Right forelimb (tissue), 1 donor: ENCODE measurements around the gene NUDT4.
A peak's percentile ranks its signal among the peaks of the same experiment; 100 is the strongest.
"Not testable (repeated sequence)": the region's sequence is repeated elsewhere in the genome, so short reads cannot be mapped to it uniquely, and the experiment has no call there.

Source experiments
- DNase-seq: peaks from one replicate; pipeline ENCODE4 v3.0.0-alpha.2; 2018

The NUDT4 gene

DNA sequence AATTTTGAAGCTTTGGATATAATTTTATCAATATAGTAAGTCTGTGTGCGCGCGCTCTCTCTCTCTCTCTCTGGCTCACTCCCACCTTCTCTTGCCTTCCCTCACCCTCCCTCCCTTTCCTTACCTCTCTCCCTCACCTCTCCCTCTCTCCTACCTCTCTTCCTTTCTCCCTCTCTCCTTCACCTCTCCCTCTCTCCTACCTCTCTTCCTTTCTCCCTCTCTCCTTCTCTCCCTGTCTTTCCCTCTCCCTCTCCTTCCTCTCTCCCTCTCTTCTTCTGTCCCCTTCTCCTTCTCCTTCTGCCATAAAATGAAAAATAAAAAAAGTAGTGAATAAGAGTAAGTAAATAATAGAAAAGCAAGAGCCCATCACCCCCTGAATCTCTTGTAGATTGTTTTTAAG, 9.0 kb upstream of the NUDT4 start:
- no peak for DNase-seq

DNA sequence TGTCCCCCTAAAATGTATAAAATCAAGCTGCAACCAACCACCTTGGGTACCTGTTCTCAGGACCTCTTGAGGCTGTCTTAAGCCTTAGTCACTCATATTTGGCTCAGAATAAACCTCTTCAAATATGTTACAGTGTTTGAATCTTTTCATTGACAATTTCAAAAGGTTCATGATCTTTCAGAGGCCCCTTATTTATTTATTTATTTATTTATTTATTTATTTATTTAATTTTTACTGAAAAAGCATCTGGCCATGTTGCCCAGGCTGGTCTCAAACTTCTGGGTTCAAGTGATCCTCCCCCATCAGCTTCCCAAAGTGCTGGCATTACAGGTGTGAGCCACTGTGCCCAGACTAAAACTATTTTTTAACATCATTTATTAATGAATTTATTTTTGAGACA, 8.2 kb upstream of the NUDT4 start:
- DNase-seq: no peak

DNA sequence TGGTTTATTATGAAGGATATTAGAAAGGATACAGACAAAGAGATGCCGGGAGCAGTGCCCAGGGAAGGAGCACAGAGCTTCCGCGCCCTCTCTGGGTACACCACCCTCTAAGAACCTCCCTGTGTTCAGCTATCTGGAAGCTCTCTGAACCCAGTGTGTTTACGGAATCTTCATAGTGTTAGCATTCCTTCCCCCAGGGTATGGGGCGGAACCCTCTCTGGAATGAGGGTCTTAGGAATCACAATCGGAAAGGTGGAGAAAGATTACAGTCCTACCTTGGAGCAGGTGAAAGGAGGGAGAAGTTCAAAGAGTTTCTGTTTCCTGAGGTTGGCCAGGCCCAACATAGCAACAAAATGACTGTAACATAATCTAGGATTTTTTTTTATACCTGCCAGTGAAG, 6.8 kb upstream of the NUDT4 start:
- DNase-seq: no peak

- DNase-seq: no peak
Observed at GRCh38 chr12:93373961-93374656, 3.6 kb upstream of the NUDT4 start.

GRCh38 chr12:93375906-93376305, 1.8 kb upstream of the NUDT4 start:
- no peak for DNase-seq

DNA sequence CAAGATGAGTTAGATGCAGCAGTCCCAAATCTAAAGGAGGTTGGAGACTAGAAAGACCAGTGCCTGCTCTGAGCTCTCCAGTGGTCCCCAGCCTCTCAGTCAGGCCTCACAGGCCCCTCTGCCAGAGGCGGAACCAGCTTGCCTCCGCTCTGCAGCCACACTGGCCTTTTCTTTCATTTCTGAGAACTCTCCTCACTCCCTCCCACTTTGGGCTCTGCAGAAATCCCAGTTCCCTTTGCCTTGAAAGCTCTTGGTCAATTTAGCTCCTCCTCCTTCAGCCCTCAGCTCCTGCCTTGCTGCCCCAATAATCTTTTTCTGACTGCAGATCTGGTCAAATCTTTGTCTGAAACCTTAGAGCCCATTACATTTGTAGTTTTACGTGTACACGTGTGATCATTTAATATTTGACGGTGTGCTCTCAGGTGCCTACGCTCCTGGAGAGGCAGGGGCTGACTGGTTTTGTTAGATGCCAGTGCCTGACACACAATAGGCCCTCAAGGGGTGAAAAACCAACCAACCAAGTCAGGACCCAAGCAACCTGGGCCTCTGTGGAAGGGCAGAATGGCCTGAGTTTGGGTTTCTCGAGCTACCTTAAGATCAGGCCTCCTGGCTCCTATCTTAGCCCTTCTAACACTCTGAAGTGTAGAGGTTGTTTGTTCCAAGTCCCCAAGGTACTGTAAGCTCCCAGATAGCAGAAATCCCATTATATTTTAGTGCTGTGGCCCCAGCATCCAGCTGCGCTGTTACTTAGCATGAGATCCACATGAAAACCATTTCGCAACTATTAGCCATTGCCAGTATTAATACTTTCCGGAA, 1.1 kb upstream of the NUDT4 start:
- peak; percentile 52 for DNase-seq

GRCh38 chr12:93378196-93378997, 672 bp downstream of the NUDT4 start:
- peak; percentile 81 for DNase-seq

GRCh38 chr12:93378998-93379325, 1.2 kb downstream of the NUDT4 start:
- no peak for DNase-seq

DNA sequence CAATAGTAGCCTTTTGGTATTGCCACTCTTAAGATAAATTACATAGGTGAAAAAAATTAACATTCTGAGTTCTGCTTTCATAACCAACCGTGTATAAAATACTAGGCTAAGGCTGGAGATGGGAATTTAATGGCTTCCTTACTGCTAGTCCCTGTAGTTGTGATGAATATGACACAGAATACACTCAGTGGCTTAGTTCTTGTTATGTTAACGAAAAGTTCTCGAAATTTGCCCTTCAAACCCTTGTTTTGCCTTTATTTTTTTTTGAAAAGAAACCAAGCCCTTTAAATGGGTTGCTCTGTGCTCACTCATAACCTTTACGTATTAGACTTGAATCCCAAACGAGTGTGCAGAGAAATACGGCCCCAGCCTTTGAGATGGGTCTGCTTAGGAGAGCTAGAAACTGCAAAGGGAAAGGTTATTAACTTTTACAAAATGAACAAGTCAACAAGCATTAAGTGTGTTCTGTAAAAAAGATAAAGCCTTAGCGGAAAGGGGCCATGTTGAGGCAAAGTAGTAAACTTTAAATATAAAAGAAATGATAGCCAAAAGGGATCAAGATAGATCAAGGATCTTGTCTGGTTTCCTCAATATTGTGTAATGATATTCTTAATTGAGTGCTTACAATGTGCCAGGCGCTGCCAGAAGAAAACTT, 1.7 kb downstream of the NUDT4 start:
- no peak for DNase-seq

DNA sequence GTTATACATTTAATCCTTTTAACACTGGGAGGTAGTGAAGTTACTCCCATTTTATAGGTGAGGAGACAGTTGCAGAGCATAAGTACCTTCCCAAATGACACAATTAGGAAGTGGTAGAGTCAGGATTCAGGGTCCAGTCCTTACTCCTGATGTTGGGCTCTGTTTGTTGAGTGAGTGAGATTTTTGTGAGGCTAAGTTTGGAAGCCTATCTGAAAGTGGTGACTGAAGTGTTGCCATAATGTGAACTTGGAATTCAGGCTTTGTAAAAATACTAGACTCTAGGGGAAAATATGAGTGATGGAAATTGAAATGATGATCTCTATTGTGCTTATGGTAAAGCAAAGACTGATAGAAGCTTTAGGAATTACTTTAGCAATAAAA, 2.2 kb downstream of the NUDT4 start:
- no peak for DNase-seq

- no peak for DNase-seq
Observed at GRCh38 chr12:93380480-93381121, 2.9 kb downstream of the NUDT4 start.

DNA sequence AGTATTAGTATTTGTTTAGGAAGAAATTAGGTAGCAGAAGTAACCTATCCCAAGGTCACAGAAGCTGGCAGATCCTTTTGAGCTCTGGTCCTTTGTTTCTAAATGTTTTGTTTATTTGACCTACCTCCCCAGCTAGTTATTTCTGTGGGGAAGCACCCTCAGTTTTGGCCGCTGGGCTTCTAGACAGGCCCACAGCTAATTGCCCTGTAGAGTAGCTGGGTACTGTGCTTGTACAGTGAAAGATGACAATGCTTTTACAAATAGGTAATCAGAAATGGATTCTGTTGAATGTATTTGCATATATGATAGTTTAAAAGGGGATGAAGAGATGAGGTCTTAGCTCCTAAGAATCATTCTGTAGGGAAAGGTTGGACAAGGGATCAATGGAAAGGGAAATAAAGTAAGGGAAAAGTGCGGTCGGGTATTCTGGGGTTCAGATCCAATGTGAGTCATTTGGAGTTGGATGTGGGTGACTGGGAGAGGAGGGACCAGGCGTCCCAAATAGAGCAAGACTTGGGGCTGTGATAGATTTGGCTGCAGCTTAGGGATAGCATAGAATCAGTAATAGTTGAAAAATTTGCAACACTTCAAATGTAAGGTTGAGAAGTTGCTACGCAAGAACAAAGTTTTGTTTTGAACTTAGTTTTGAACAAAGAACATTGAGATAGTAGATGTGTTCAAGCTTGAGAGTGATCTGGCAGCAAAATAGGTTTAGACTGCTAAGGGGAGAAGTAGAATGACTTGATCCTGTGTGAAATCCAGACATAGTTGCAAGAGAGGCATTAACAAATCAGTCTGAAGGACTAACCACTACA, 3.6 kb downstream of the NUDT4 start:
- DNase-seq: no peak

DNA sequence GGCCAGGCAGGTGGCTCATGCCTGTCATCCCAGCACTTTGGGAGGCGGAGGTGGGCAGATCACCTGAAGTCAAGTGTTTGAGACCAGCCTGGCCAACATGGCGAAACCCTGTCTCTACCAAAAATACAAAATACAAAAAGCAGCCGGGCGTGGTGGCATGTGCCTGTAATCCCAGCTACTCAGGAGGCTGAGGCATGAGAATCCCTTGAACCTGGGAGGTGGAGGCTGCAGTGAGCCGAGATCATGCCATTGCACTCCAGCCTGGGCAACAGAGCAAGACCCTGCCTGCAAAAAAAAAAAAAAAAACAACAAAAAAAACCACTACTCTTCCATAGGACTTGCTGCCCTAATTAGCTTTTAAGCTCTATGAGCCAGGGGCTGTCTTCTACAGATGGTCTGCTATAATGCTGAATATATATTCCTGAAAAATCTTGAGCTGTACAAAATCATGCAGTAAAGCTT, 4.3 kb downstream of the NUDT4 start:
- not testable (repeated sequence) for DNase-seq

- no peak for DNase-seq
Observed at GRCh38 chr12:93387780-93388179, 10.1 kb downstream of the NUDT4 start.

GRCh38 chr12:93390031-93390430, 12.3 kb downstream of the NUDT4 start:
- DNase-seq: no peak

- DNase-seq: no peak
Observed at GRCh38 chr12:93390549-93391297, 13.0 kb downstream of the NUDT4 start.

GRCh38 chr12:93393425-93393824, 15.7 kb downstream of the NUDT4 start:
- DNase-seq: no peak

DNA sequence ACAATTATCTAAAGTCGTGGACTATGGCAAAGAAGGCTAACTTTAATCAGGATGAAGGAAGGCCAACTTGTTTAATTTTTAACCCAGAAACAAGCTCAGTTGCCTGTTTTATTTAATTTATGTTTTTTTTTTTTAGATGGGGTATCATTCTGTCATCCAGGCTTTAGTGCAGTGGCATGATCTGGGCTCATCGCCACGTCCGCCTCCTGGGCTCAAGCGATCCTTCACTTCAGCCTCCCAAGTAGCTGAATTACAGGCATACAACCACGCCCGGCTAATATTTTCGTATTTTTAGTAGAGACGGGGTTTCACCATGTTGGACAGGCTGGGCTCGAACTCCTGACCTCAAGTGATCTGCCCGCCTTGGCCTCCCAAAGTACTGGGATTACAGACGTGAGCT, 19.7 kb downstream of the NUDT4 start:
- no peak for DNase-seq

GRCh38 chr12:93399183-93399863, 21.6 kb downstream of the NUDT4 start:
- DNase-seq: not testable (repeated sequence)
